Measurements from ENCODE around the gene ZKSCAN4.

GRCh38 chr6:28281288-28282064 is 29.4 kb upstream of the ZKSCAN4 start, which contains the start of gene PGBD1:
- no peak for TF ChIP-seq CTCF (IDR thresholded peaks at IDR 0.05)
- no peak for TF ChIP-seq POLR2A (IDR thresholded peaks at IDR 0.05)

Data from Peyer's patch (tissue), 4 donors.